ENCODE data around the gene SLC2A5.
"Not testable (repeated sequence)": the region's sequence is repeated elsewhere in the genome, so short reads cannot be mapped to it uniquely, and the experiment has no call there.

Gene SLC2A5

GRCh38 chr1:9035226-9035625 lies 34.2 kb downstream of the SLC2A5 start:
- no peak overlapping the region for H3K4me3 ChIP-seq (ENCODE audit: low read length)
- TF ChIP-seq CTCF (conservative IDR thresholded peaks at IDR 0.05; ENCODE audit: low read depth, low read length): no peak
- DNase-seq (ENCODE audit: low read depth): no peak

- H3K4me3 ChIP-seq (ENCODE audit: low read length): no peak overlapping the region
- no peak for DNase-seq (ENCODE audit: low read depth)
- no peak for TF ChIP-seq CTCF (conservative IDR thresholded peaks at IDR 0.05; ENCODE audit: low read depth, low read length)
These were observed 36.1 kb downstream of the SLC2A5 start for GRCh38 chr1:9033363-9033762.

- no peak overlapping the region for H3K4me3 ChIP-seq (ENCODE audit: low read length)
- no peak for DNase-seq (ENCODE audit: low read depth)
- TF ChIP-seq CTCF (conservative IDR thresholded peaks at IDR 0.05; ENCODE audit: low read depth, low read length): no peak
These were observed 37.8 kb downstream of the SLC2A5 start for GRCh38 chr1:9031484-9032259.

- not testable (repeated sequence) for H3K4me3 ChIP-seq (ENCODE audit: low read length); DNase-seq (ENCODE audit: low read depth)
These were observed 38.4 kb downstream of the SLC2A5 start for GRCh38 chr1:9031077-9031476.

- TF ChIP-seq CTCF (conservative IDR thresholded peaks at IDR 0.05; ENCODE audit: low read depth, low read length): no peak
- no peak for DNase-seq (ENCODE audit: low read depth)
- H3K4me3 ChIP-seq (ENCODE audit: low read length): no peak overlapping the region
These were observed 40.3 kb downstream of the SLC2A5 start for GRCh38 chr1:9028921-9029705.

- no peak for TF ChIP-seq CTCF (conservative IDR thresholded peaks at IDR 0.05; ENCODE audit: low read depth, low read length)
- DNase-seq (ENCODE audit: low read depth): no peak
- no peak overlapping the region for H3K4me3 ChIP-seq (ENCODE audit: low read length)
These were observed 42.1 kb downstream of the SLC2A5 start for GRCh38 chr1:9027307-9027706.

- H3K4me3 ChIP-seq (ENCODE audit: low read length): no peak overlapping the region
- no peak for DNase-seq (ENCODE audit: low read depth)
- no peak for TF ChIP-seq CTCF (conservative IDR thresholded peaks at IDR 0.05; ENCODE audit: low read depth, low read length)
These were observed 44.0 kb downstream of the SLC2A5 start for GRCh38 chr1:9025449-9025848.
